HG02981 (cell line): ENCODE measurements around the gene ARHGEF11.

Experiments
- ATAC-seq: cut with Tn5 transposase; IDR thresholded peaks from one replicate; pipeline ENCODE4 v1.9.1; 2021; ENCODE audit warnings: mild to moderate bottlenecking, moderate library complexity; ENCODE audit not compliant: unreplicated experiment

The ARHGEF11 gene

GRCh38 chr1:156912861-156913808 lies 132.4 kb downstream of the ARHGEF11 start:
- no peak for ATAC-seq

DNA sequence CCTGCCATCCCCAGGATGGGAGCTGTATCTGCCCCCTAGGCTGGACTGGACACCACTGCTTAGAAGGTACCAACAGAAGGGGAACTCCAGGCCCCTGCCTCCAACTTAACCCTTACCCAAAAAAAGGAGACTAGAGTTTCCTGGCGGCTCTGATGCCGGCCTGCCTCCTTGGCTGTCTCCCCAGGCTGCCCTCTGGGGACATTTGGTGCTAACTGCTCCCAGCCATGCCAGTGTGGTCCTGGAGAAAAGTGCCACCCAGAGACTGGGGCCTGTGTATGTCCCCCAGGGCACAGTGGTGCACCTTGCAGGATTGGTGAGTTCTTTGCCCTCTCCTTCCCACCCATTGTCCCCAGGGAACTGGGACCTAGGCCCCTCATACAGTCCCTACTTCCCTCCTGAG lies 133.2 kb downstream of the ARHGEF11 start:
- no peak for ATAC-seq

DNA sequence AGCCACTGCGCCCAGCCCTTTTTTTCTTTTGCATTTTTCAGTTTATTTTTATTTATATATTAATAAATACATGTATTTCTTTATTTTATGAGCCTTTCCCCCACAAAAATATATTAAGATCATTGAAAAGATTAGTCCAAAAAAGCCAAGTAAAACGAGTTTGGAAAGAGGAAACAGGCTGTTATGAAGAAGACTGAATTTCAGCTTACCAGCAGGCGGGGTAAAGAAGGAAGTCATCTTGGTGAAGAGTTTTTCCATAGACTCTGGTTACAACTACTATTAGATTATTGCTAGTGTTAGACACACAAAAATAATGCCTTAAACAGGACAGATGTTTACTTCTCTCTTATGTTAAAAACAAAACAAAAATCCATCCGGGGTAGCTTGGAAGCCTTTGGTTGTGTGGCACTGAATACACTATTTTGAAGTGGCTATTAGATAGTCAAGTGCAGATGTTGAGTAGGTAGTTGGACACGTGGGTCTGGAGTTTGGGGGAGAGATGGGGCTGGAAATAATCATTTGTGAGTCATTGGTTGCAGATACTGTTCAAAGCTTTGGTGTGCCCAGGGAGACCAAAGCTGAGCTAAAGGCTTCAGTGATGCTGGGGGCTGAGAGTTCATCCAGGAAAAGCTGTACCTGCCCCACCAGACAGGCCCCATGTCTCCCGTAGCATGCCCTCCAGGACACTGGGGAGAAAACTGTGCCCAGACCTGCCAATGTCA lies 133.8 kb downstream of the ARHGEF11 start:
- no peak for ATAC-seq

- ATAC-seq, result no peak
Measured at GRCh38 chr1:156910309-156910782, 135.2 kb downstream of the ARHGEF11 start.

- no peak for ATAC-seq
Measured at GRCh38 chr1:156909671-156910070, 135.9 kb downstream of the ARHGEF11 start.

GRCh38 chr1:156908955-156909354 lies 136.6 kb downstream of the ARHGEF11 start:
- ATAC-seq, result no peak

DNA sequence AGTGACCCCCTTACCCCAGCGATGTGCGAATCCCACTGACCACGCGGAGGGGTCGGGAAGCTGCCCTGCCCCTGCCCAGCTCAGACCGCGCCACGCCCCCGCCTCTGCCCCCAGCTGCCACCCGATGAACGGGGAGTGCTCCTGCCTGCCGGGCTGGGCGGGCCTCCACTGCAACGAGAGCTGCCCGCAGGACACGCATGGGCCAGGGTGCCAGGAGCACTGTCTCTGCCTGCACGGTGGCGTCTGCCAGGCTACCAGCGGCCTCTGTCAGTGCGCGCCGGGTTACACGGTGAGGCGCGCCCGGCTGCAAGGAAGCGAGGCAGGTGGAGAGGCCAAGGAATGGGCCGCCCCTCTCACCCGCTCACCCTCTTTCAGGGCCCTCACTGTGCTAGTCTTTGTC lies 137.0 kb downstream of the ARHGEF11 start:
- no peak for ATAC-seq

- no peak for ATAC-seq
Measured at GRCh38 chr1:156906206-156906906, 139.2 kb downstream of the ARHGEF11 start.

GRCh38 chr1:156905651-156906050 lies 139.9 kb downstream of the ARHGEF11 start:
- ATAC-seq, result no peak

DNA sequence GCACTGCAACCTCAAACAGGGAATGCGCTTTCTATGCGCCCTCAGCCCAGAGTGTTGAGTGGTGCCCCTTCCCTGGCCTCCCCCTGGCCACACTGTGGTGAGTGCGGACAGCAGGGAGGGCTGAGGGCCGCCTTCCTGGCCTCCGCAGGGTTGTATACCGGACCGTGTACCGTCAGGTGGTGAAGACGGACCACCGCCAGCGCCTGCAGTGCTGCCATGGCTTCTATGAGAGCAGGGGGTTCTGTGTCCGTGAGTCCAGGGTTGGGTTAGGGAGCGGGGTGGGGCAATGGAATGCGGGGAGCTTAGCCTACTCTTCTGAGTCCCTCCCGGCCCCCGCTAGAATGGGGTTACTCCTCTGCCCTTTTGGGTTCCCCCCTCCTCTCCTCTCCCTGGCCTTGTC lies 140.4 kb downstream of the ARHGEF11 start:
- no peak for ATAC-seq

DNA sequence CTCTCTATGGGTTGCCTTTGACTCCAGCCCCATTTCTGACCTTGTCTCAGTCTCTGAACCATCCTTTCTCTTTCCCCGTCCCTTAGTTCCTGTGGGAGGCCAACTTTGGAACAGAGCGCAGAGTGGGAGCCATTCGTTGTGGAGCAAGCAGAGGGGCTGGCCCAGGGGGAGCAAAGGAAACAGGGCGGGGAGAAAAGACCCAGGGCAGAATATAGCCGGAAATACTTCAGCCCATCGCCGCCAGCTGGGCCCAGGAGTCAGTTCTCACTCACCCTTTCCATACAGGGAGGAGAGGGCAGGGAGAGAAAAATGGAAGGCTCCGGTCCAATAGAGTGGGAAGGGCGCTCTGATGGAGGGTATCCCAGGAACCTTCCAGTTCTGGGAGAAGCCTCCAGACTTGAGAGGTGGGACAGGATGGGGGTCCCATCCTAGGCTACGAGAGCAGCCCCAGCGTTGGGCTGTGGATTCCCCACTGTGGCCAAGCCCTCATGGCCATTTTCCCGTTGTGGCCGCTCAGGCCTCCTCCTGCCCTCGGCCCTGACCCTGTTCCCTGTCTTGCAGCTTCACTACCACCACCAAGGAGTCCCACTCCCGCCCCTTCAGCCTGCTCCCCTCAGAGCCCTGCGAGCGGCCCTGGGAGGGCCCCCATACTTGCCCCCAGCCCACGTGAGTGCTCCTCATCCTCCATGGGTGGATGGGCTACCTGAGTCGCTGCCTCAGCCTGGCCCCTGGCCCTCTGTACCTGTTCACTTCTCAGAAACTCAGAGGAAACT lies 141.2 kb downstream of the ARHGEF11 start:
- no peak for ATAC-seq

DNA sequence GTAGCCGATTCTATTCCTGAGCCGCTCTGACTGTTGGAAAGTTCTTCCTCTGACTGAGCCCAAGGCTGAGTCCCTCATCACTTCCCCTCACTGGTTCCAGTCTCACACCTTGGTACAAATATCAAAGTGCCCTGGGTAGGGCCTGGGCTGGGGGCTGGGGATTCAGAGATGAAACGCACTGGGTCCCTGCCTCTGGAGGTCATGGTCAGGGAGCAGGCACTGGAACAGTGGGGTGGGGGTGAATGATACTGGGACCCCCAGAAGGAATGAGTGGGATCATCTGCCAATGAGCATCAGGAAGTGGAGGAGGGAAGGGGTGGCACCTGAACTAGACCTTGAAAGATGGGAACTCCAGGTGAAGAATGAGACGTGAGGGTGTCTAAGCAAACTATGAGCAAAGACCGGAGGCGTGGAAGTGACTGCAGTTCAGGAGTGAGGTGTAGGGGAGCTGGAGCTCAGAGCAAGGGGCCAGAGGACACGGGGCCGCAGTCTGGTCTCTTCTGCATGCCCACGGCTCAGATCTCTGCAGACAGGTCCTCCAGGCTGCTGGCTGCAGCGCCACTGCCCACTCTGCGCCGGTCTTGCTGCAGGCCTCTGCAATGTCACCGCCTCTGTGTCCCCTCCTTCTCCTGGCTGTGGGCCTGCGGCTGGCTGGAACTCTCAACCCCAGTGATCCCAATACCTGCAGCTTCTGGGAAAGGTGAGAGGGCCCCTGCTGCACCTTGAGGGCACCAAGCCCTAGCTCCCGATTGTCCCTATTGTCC lies 142.0 kb downstream of the ARHGEF11 start:
- ATAC-seq, result no peak

GRCh38 chr1:156901966-156902915 lies 143.3 kb downstream of the ARHGEF11 start:
- no peak for ATAC-seq

GRCh38 chr1:156901590-156901900 lies 144.0 kb downstream of the ARHGEF11 start:
- no peak for ATAC-seq

DNA sequence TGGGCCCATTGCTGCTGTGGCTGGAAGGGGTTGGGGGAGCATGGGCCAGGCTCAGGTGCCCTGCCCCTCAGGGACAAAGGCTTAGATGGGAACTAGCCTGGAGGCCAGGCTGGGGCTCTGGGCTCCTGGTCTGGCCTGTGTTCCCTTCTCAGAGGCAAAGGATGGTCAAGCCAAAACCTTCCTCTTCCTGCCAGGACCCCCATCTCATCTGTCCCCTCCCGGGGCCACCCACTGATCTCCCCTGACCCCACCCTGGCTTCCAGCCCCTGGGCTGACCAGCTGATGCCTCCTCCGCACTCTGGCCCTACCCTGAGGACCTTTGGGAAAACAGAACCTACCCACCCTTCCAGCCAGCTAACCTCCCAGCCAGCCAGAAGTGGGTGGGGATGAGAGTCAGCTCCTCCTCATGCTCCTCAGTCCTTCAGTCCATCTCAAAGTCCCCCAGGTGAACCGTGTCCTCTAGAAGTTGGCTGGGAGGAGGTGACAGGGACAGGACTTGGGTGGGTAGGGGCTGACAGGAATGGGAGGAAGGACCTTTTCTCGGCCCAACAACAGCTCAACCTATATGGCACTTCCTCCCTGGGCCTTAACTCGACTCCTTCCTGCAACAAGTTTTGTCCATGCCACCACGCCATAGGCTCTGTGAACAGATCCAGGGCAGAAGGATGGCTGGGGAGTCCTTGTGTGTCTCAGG lies 144.5 kb downstream of the ARHGEF11 start:
- ATAC-seq, result no peak

DNA sequence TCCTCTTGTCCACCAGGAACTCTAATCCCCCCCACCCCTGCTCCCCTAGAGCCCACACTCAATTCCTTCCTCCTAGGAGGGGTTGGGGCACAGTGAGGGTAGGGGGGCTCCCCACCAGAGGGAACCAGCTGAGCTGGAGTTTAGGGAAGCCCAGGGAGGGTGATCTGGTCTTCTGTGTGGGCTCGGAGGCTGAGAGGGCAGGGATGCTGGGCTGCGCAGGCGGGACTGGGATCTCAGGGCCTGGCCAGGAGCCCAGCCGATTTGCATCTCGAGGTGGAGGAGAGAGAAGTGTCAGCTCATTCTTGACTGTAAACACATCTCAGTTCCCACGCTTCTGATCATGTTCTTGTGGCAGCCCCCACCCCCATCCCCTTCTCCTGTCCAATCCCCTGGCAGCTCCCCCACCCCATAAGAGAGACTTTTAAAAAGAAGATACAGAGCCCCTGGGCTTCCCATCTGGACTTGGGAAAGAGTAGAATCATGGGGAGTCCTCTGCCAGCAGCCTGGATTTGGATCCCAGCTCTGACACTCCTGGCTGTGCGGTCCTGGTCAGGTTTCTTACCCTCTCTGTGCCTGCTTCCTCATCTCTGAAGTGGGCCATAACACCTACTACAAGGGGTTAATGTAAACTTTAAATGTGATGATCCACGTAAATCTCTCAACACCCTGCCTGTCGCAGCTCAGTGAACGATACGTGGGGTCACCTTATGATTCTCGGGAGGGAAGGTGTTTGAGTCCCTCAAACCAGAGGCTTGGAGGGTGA lies 145.4 kb downstream of the ARHGEF11 start:
- no peak for ATAC-seq

DNA sequence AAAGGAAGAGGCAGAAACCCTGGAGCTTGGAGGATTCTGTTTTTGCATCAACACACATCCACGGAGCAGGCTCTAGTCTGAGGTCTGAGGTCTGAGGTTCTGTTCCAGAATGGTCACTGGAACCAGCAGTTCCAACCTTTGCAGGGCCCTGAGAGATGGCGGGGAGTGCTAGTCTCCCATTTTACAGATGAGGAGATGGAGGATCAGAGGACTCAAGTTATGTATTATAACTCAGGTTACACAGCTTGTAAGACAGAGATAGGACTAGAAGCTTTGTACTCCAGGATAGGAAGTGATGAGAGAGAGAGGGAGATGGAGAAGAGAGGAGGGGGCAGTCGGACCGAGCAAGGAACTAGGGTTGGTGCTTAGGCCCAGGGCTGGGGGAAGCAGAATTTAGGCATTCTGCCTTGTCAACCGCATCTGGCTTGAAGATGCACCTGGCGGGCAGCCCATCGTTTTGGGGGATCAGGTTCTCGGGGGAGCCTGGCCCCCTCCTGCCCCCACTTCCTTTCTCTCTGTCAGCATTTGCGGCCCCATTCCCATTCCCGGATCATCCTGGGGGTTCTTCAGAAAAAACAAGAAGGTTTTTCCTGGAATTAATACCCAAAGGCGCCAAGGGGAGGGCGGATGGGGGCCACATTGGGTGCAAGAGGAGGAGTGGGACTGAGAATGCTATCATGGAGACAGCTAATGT lies 146.4 kb downstream of the ARHGEF11 start:
- no peak for ATAC-seq
